ENCODE results near the gene MIPOL1.

The MIPOL1 gene

GRCh38 chr14:37573356-37573755, 375.6 kb downstream of the MIPOL1 start:
- no peak for DNase-seq (ENCODE audit: extremely low read depth, insufficient read length)
- Histone ChIP-seq H3K36me3 (ENCODE audit: control insufficient read depth, insufficient read depth, low read length) (no peaks in the 10 kb centered on the region), H3K27me3 (replicated peaks; ENCODE audit: control insufficient read depth, insufficient read depth, low read length) (no peaks in the 10 kb centered on the region), H3K4me3 (replicated peaks; ENCODE audit: low read depth, low read length) (no peak overlapping the region)
- TF ChIP-seq CTCF (IDR thresholded peaks at IDR 0.05; ENCODE audit: insufficient read depth, low read length, poor library complexity, severe bottlenecking): no peak

DNA sequence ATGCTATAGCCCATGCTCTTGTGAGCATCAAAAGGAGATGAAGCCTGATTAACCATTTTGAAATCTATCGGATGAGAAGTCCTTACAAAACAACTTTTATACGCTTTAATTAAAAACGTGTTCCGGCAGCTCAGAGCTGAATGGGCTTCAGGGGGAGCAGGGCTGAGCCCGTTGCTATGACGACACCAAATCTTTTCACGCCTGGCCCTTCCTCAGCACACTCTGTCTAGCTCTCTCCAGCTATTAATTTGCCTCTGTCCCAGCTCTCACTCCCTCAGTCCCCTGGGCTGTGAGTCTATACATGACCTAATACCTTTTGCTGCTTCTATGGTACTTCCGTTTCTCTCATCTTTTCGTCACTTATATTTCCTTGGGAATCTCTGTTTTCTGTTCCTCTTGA, 381.5 kb downstream of the MIPOL1 start:
- no peaks in the 10 kb centered on the region for H3K27me3 ChIP-seq (replicated peaks; ENCODE audit: control insufficient read depth, insufficient read depth, low read length)
- no peak for DNase-seq (ENCODE audit: extremely low read depth, insufficient read length)

DNA sequence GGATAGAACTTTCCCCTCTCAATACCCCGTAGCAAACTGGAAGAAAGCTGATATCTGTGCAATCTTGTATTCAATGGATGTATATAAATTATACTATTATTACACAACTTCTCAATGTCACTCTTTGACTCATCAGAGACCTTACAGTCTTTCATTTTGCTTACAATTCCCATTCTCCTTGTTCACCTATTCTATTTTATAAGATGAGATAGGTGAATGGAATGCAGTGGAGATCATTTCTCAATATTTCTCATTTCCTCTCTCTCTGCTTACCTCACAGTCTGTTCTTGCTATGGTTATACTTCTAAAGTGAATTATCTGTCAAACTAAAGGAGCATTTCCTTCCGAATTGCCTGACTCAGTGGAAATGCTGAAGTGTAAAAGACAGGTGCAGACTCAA, 382.4 kb downstream of the MIPOL1 start:
- Histone ChIP-seq H3K36me3 (ENCODE audit: control insufficient read depth, insufficient read depth, low read length) (no peaks in the 10 kb centered on the region), H3K27me3 (replicated peaks; ENCODE audit: control insufficient read depth, insufficient read depth, low read length) (no peaks in the 10 kb centered on the region), H3K4me3 (replicated peaks; ENCODE audit: low read depth, low read length) (no peak overlapping the region)
- no peak for DNase-seq (ENCODE audit: extremely low read depth, insufficient read length)
- TF ChIP-seq CTCF (IDR thresholded peaks at IDR 0.05; ENCODE audit: insufficient read depth, low read length, poor library complexity, severe bottlenecking): no peak

More for the DNA sequence above, 381.5 kb downstream of the MIPOL1 start:
- no peak for TF ChIP-seq CTCF (IDR thresholded peaks at IDR 0.05; ENCODE audit: insufficient read depth, low read length, poor library complexity, severe bottlenecking)
- Histone ChIP-seq H3K4me3 (replicated peaks; ENCODE audit: low read depth, low read length) (no peak overlapping the region), H3K36me3 (ENCODE audit: control insufficient read depth, insufficient read depth, low read length) (no peaks in the 10 kb centered on the region)

GRCh38 chr14:37583358-37584210, 385.8 kb downstream of the MIPOL1 start:
- DNase-seq (ENCODE audit: extremely low read depth, insufficient read length): no peak
- H3K4me3 ChIP-seq (replicated peaks; ENCODE audit: low read depth, low read length): no peak overlapping the region
- no peaks in the 10 kb centered on the region for H3K36me3 ChIP-seq (ENCODE audit: control insufficient read depth, insufficient read depth, low read length)
- no peak for TF ChIP-seq CTCF (IDR thresholded peaks at IDR 0.05; ENCODE audit: insufficient read depth, low read length, poor library complexity, severe bottlenecking)
- H3K27me3 ChIP-seq (replicated peaks; ENCODE audit: control insufficient read depth, insufficient read depth, low read length): no peaks in the 10 kb centered on the region

- no peak for TF ChIP-seq CTCF (IDR thresholded peaks at IDR 0.05; ENCODE audit: insufficient read depth, low read length, poor library complexity, severe bottlenecking)
- H3K4me3 ChIP-seq (replicated peaks; ENCODE audit: low read depth, low read length): no peak overlapping the region
- H3K36me3 ChIP-seq (ENCODE audit: control insufficient read depth, insufficient read depth, low read length): no peaks in the 10 kb centered on the region
- DNase-seq (ENCODE audit: extremely low read depth, insufficient read length): no peak
- H3K27me3 ChIP-seq (replicated peaks; ENCODE audit: control insufficient read depth, insufficient read depth, low read length): no peaks in the 10 kb centered on the region
These were observed 386.7 kb downstream of the MIPOL1 start for GRCh38 chr14:37584211-37585100.
